Loucy (cell line): Measurements from ENCODE around the gene LMAN1L.

Experiments used
- CTCF ChIP-seq: fragments of 200-600 bp; sonication (generic); conservative IDR thresholded peaks from 2 replicates; pipeline ENCODE4 v1.5.1; 2014; ENCODE audit warnings: mild to moderate bottlenecking, antibody characterized with exemption, low read length
- EZH2phosphoT487 ChIP-seq: fragments of 200-600 bp; IDR thresholded peaks from 2 replicates; pipeline ENCODE4 v1.6.1; 2018; ENCODE audit warnings: antibody characterized with exemption, mild to moderate bottlenecking, moderate library complexity, borderline replicate concordance

- TF ChIP-seq CTCF, result no peak
- no peak for TF ChIP-seq EZH2phosphoT487
Observed at GRCh38 chr15:74829991-74830390, 17.4 kb downstream of the LMAN1L start.
